Measurements from ENCODE around the gene PGF. TPM values are rescaled to one million over a fixed set of nuclear protein-coding genes. Genes with fewer than 3 reads are reported as not detected.

Gene PGF
- total RNA-seq, 1 experiment from 2014 or later, result 6.4 TPM

- H3K4me1 ChIP-seq (ENCODE audit: control insufficient read depth in 1 of 2, insufficient read depth in 2 of 2, low read length in 2 of 2), result peaks cover 12 to 24% of the 10 kb centered on the region in 2 experiments; a peak in 3 of 4 replicates
- ChIA-PET CTCF (interaction anchor here (2.3 kb wide), 1 partner anchor 50 kb away, joined by 7 read pairs; no protein-coding TSS in a partner anchor), POLR2A (no interaction called here), RAD21 (ENCODE audit: low non-redundant PET in 1 of 2, low total read pairs in 2 of 2, uncharacterized antibody in 2 of 2, unreplicated experiment in 2 of 2) (interaction anchor here (0.6 kb wide), 2 partner anchors 35 to 209 kb away, joined by 3 to 4 read pairs; partner anchors contain the start of gene PROX2 (in 1 of the 2))
- no peaks in the 10 kb centered on the region for H3K79me2 ChIP-seq (ENCODE audit: insufficient read depth, low read length)
- no peak overlapping the region for H3K4me2 ChIP-seq (ENCODE audit: low read length)
- no peaks in the 10 kb centered on the region for H3K9me3 ChIP-seq (ENCODE audit: control insufficient read depth in 1 of 2, insufficient read depth in 1 of 2, low read depth in 1 of 2, low read length in 2 of 2)
- intact Hi-C loops (cut with micrococcal nuclease), result no loop called here
- no peak overlapping the region; the same call in 1 of the 2 replicates for H3K27ac ChIP-seq (ENCODE audit: low read depth, low read length)
- DNase-seq (ENCODE audit: low read depth, low spot score) (no peak), ATAC-seq (peak; percentile 39; the same call in 1 of the 2 replicates)
- no peaks in the 10 kb centered on the region; a peak in 2 of 4 replicates for H3K36me3 ChIP-seq (ENCODE audit: control insufficient read depth in 1 of 2, insufficient read depth in 2 of 2, low read length in 2 of 2)
- H3K9me2 ChIP-seq (ENCODE audit: insufficient read depth), result no peaks in the 10 kb centered on the region
- H3K9ac ChIP-seq (ENCODE audit: low read length), result no peak overlapping the region
- no peaks in the 10 kb centered on the region for H4K20me1 ChIP-seq (ENCODE audit: insufficient read depth)
- TF ChIP-seq CEBPB (IDR thresholded peaks at IDR 0.05; ENCODE audit: low read depth) (no peak), YY1 (IDR thresholded peaks at IDR 0.05; ENCODE audit: extremely low read depth, insufficient replicate concordance, low read depth, low read length) (no peak), ATF3 (IDR thresholded peaks at IDR 0.05) (no peak), POLR2AphosphoS5 (IDR thresholded peaks at IDR 0.05; ENCODE audit: low read depth, low read length) (no peak), CBX3 (IDR thresholded peaks at IDR 0.05; ENCODE audit: low read depth) (no peak), ZNF274 (IDR thresholded peaks at IDR 0.05; ENCODE audit: low read depth, low read length) (no peak), POLR2A (IDR thresholded peaks at IDR 0.05; ENCODE audit: borderline replicate concordance, extremely low read depth, insufficient read depth, insufficient read length) (no peak), SIN3A (IDR thresholded peaks at IDR 0.05; ENCODE audit: low read depth) (no peak), REST (IDR thresholded peaks at IDR 0.05; ENCODE audit: low read depth) (no peak), TCF7L2 (IDR thresholded peaks at IDR 0.05; ENCODE audit: borderline replicate concordance, extremely low read depth, insufficient read depth, insufficient read length) (no peak), FOSL1 (IDR thresholded peaks at IDR 0.05; ENCODE audit: low read depth) (no peak), ELF1 (IDR thresholded peaks at IDR 0.05; ENCODE audit: borderline replicate concordance, low read depth) (no peak), EGR1 (IDR thresholded peaks at IDR 0.05; ENCODE audit: low read depth) (no peak)
- no peak overlapping the region for H2AFZ ChIP-seq (ENCODE audit: low read depth, low read length, poor library complexity, severe bottlenecking)
- no TSS peak for BruUV-seq (replicated peaks)
- no peak overlapping the region for H3K4me3 ChIP-seq (replicated peaks in 1 of 2; ENCODE audit: low read depth in 1 of 2, low read length in 2 of 2)
- no peaks in the 10 kb centered on the region for H3K27me3 ChIP-seq (ENCODE audit: insufficient read depth, low read length)
Measured at GRCh38 chr14:74910556-74910955, 44.8 kb downstream of the PGF start.
